A549 (cell line): ENCODE data around the gene AGTPBP1. TPM values are rescaled to one million over a fixed set of nuclear protein-coding genes. Genes with fewer than 3 reads are reported as not detected.
A peak's percentile ranks its signal among the peaks of the same experiment; 100 is the strongest.
"Not testable (repeated sequence)": the region's sequence is repeated elsewhere in the genome, so short reads cannot be mapped to it uniquely, and the experiment has no call there.

Experiments used
- ATAC-seq, 2 experiments: fragments of 200-7000 bp in 1 of 2; fragments of >200 bp in 1 of 2; cut with Nextera tagmentation in 1 of 2; cut with Tn5 transposase in 1 of 2; 3 replicates each; pipeline versions ENCODE4 v1.8.0 to v1.9.1; 2018 to 2020; ENCODE audit warnings: mild to moderate bottlenecking in 1 of 2, moderate library complexity in 1 of 2
- CTCF ChIA-PET: fragments of 300-600 bp; sonication (Branson Sonifier 250); formaldehyde crosslinking; extraction: SDS; loops from one replicate; lab custom pipeline; 2021; ENCODE audit warnings: antibody characterized with exemption, inconsistent platforms; lab: Yijun Ruan, JAX
- POLR2A ChIA-PET: fragments of 350-600 bp; formaldehyde crosslinking; extraction: SDS; loops from one replicate; lab custom pipeline; 2021; ENCODE audit warnings: antibody characterized with exemption, inconsistent platforms; lab: Yijun Ruan, JAX
- DNase-seq, 2 experiments: peaks; one replicate each; pipeline versions ENCODE4 v3.0.0 to v3.0.0-alpha.2; 2011 to 2016; ENCODE audit warnings: low read depth in 1 of 2, low spot score in 1 of 2
- FAIRE-seq: peaks from 2 replicates; lab custom pipeline; 2011; peaks lifted over from hg19 to GRCh38; lab: Jason Lieb, UNC
- H3K27ac ChIP-seq, 2 experiments: fragments of >200 bp; sonication (Bioruptor Twin); formaldehyde crosslinking; 3 replicates each; pipeline ENCODE4 v1.5.1; 2016 to 2017
- H3K4me1 ChIP-seq: fragments of >200 bp; sonication (Bioruptor Twin); formaldehyde crosslinking; 3 replicates; pipeline ENCODE4 v1.6.1; 2016
- H3K4me2 ChIP-seq: fragments of >200 bp; sonication (Bioruptor Twin); formaldehyde crosslinking; 3 replicates; pipeline ENCODE4 v1.6.1; 2016
- H3K4me3 ChIP-seq: fragments of >200 bp; sonication (Bioruptor Twin); formaldehyde crosslinking; 3 replicates; pipeline ENCODE4 v1.5.1; 2016
- H3K9me3 ChIP-seq: fragments of >200 bp; sonication (Bioruptor Twin); formaldehyde crosslinking; 3 replicates; pipeline ENCODE4 v1.6.1; 2016
- BHLHE40 ChIP-seq: IDR thresholded peaks from 2 replicates; pipeline ENCODE4 v1.6.1; 2012; ENCODE audit warnings: low read depth, low read length, inconsistent platforms
- JUN ChIP-seq, 2 experiments: fragments of >200 bp; sonication (Bioruptor Twin); formaldehyde crosslinking; IDR thresholded peaks; 2 replicates in 1 of 2; 3 replicates in 1 of 2; pipeline ENCODE4 v1.6.1; 2016 to 2017
- JUNB ChIP-seq: fragments of >200 bp; sonication (Bioruptor Twin); formaldehyde crosslinking; IDR thresholded peaks from 2 replicates; pipeline ENCODE4 v1.6.1; 2016
- MYC ChIP-seq: IDR thresholded peaks from 2 replicates; pipeline ENCODE4 v1.6.1; 2012; ENCODE audit warnings: mild to moderate bottlenecking, inconsistent platforms, low read length, improper control_type of control experiment, borderline replicate concordance
- NR3C1 ChIP-seq: fragments of >200 bp; sonication (Bioruptor Twin); formaldehyde crosslinking; IDR thresholded peaks from 3 replicates; pipeline ENCODE4 v1.6.1; 2017
- POLR2A ChIP-seq: IDR thresholded peaks from 2 replicates; pipeline ENCODE4 v1.6.1; 2012; ENCODE audit warnings: mild to moderate bottlenecking, low read length
- RAD21 ChIP-seq, 2 experiments: fragments of >200 bp in 1 of 2; sonication (Bioruptor Twin) in 1 of 2; formaldehyde crosslinking in 1 of 2; IDR thresholded peaks in 1 of 2; conservative IDR thresholded peaks in 1 of 2; 2 replicates in 1 of 2; 3 replicates in 1 of 2; pipeline ENCODE4 v1.6.1; 2012 to 2018; ENCODE audit warnings: inconsistent platforms in 1 of 2
- SMC3 ChIP-seq: fragments of >200 bp; sonication (Bioruptor Twin); formaldehyde crosslinking; IDR thresholded peaks from 3 replicates; pipeline ENCODE4 v1.6.1; 2018; ENCODE audit warnings: inconsistent platforms
- TP53 ChIP-seq: fragments of 250-450 bp; sonication (Bioruptor Pico); IDR thresholded peaks from 2 replicates; pipeline ENCODE4 v1.5.0; 2021; ENCODE audit warnings: mild to moderate bottlenecking, moderate library complexity
- ZC3H11A ChIP-seq: fragments of 450-650 bp; IDR thresholded peaks from 2 replicates; pipeline ENCODE4 v1.6.1; 2014; ENCODE audit warnings: antibody characterized with exemption, mild to moderate bottlenecking
- WGBS: methylation state at CpG from one replicate; pipeline ENCODE4 v1.1.6; 2017; ENCODE audit errors: missing lambda C conversion rate; 5-methylcytosine and 5-hydroxymethylcytosine counted together
- polyA minus RNA-seq: library from RNA; depleted of rRNA, polyadenylated mRNA; stranded (reverse); fragments of >200 nt; gene quantifications from 2 replicates; pipeline ENCODE4 v1.2.3, GENCODE V29; 2011; rRNA and poly(A)+ RNA removed
- polyA plus RNA-seq, 4 experiments: library from polyadenylated mRNA; depleted of rRNA in 3 of 4; stranded (reverse); fragments of >200 nt; fragmentation: RNase III in 1 of 4; extraction: RNeasy Plus Mini Kit Qiagen cat#74134 plus additional on column Dnase treatment in 1 of 4; gene quantifications; 2 replicates in 3 of 4; 3 replicates in 1 of 4; pipeline ENCODE4 v1.2.3, GENCODE V29; 2011 to 2017
- TF ChIP-seq, protein P1 (sequence below): fragments of 450-650 bp; IDR thresholded peaks from 2 replicates; pipeline ENCODE4 v1.6.1; 2014; ENCODE audit warnings: antibody characterized with exemption
- TF ChIP-seq, protein P2 (sequence below): IDR thresholded peaks from 2 replicates; pipeline ENCODE4 v1.6.1; 2012
- TF ChIP-seq, protein P3 (sequence below): IDR thresholded peaks from 2 replicates; pipeline ENCODE4 v1.6.1; 2012; ENCODE audit warnings: low read depth, borderline replicate concordance
- TF ChIP-seq, protein P4 (sequence below): IDR thresholded peaks from 2 replicates; pipeline ENCODE4 v1.6.1; 2012
- TF ChIP-seq, protein P5 (sequence below): fragments of >200 bp; sonication (Bioruptor Twin); formaldehyde crosslinking; IDR thresholded peaks from 3 replicates; pipeline ENCODE4 v1.6.1; 2016
- TF ChIP-seq, protein P6 (sequence below): fragments of >200 bp; sonication (Bioruptor Twin); formaldehyde crosslinking; IDR thresholded peaks from 3 replicates; pipeline ENCODE4 v1.5.1; 2016

Gene AGTPBP1, protein sequence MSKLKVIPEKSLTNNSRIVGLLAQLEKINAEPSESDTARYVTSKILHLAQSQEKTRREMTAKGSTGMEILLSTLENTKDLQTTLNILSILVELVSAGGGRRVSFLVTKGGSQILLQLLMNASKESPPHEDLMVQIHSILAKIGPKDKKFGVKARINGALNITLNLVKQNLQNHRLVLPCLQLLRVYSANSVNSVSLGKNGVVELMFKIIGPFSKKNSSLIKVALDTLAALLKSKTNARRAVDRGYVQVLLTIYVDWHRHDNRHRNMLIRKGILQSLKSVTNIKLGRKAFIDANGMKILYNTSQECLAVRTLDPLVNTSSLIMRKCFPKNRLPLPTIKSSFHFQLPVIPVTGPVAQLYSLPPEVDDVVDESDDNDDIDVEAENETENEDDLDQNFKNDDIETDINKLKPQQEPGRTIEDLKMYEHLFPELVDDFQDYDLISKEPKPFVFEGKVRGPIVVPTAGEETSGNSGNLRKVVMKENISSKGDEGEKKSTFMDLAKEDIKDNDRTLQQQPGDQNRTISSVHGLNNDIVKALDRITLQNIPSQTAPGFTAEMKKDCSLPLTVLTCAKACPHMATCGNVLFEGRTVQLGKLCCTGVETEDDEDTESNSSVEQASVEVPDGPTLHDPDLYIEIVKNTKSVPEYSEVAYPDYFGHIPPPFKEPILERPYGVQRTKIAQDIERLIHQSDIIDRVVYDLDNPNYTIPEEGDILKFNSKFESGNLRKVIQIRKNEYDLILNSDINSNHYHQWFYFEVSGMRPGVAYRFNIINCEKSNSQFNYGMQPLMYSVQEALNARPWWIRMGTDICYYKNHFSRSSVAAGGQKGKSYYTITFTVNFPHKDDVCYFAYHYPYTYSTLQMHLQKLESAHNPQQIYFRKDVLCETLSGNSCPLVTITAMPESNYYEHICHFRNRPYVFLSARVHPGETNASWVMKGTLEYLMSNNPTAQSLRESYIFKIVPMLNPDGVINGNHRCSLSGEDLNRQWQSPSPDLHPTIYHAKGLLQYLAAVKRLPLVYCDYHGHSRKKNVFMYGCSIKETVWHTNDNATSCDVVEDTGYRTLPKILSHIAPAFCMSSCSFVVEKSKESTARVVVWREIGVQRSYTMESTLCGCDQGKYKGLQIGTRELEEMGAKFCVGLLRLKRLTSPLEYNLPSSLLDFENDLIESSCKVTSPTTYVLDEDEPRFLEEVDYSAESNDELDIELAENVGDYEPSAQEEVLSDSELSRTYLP
- polyA plus RNA-seq (2011; rRNA removed): 14.1 and 18.8 TPM in 2 replicates
- polyA plus RNA-seq (2012; cell fraction: cytosol; rRNA removed): 3.2 and 3.4 TPM in 2 replicates
- polyA plus RNA-seq (2012; cell fraction: nucleus; rRNA removed): 2.1 and 3.6 TPM in 2 replicates
- 8.9 to 9.4 TPM (median 9.0 TPM) in 3 replicates for polyA plus RNA-seq (2017; fragmentation: RNase III; extraction: RNeasy Plus Mini Kit Qiagen cat#74134 plus additional on column Dnase treatment)
- 7.5 and 9.3 TPM in 2 replicates for polyA minus RNA-seq

DNA sequence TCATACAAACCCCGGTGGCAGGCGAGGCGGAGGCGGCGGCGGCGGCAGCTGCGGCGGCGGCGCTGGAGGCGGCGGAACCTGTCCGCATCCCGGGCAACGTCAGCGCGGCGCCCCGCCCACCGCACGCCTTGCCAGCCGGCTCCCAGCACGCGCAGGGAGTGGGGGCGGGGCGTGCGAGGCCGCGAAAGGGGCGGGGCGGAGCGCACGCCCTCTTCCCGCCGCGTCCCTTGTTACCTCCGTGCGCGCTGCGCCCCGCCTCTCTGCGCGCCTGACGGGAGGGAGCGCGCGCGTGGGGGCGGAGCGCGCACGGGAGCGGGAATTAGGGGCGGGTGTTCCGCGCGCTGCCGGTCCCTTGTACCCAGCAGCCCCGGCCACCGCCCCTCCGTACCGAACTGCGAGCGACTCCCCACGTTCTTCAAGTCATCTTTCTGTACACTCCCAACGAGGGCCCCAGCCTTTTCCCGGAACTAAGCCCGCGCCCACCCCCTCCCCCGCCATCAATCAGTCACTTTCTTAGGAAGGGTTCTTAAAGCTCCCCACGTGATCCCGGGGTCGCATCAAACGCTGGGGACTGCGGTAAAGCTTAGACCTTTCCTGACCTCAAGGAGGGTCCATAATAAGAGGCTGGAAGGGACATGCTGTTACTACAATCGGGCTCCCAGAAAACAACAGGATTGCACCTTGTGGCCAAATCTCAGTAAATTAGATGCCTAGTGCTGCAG lies at the start of gene AGTPBP1:
Gene AGTPBP1, minus strand, starts transcription at position 80 of the 722 bp plus-strand sequence. CDS start 29,421 bp downstream, outside the sequence.
- TF ChIP-seq, protein P1, sequence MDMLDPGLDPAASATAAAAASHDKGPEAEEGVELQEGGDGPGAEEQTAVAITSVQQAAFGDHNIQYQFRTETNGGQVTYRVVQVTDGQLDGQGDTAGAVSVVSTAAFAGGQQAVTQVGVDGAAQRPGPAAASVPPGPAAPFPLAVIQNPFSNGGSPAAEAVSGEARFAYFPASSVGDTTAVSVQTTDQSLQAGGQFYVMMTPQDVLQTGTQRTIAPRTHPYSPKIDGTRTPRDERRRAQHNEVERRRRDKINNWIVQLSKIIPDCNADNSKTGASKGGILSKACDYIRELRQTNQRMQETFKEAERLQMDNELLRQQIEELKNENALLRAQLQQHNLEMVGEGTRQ: peak; percentile 59
- TF ChIP-seq POLR2A (peak; percentile 24), BHLHE40 (peak; percentile 62; the same call in 1 of the 2 replicates), JUNB (no peak), NR3C1 (no peak), JUN (IDR thresholded peaks at IDR 0.05) (peak; percentile 68 to 69; a peak in 2 of 5 replicates), MYC (0 out of 2 replicates have a peak, but pooled peaks have one; percentile 17), TP53 (0 out of 2 replicates have a peak, but pooled peaks have one; percentile 25), ZC3H11A (no peak)
- TF ChIP-seq, protein P2, sequence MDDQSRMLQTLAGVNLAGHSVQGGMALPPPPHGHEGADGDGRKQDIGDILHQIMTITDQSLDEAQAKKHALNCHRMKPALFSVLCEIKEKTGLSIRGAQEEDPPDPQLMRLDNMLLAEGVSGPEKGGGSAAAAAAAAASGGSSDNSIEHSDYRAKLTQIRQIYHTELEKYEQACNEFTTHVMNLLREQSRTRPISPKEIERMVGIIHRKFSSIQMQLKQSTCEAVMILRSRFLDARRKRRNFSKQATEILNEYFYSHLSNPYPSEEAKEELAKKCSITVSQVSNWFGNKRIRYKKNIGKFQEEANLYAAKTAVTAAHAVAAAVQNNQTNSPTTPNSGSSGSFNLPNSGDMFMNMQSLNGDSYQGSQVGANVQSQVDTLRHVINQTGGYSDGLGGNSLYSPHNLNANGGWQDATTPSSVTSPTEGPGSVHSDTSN: no peak
- TF ChIP-seq, protein P3, sequence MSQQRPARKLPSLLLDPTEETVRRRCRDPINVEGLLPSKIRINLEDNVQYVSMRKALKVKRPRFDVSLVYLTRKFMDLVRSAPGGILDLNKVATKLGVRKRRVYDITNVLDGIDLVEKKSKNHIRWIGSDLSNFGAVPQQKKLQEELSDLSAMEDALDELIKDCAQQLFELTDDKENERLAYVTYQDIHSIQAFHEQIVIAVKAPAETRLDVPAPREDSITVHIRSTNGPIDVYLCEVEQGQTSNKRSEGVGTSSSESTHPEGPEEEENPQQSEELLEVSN: peak; percentile 70
- TF ChIP-seq, protein P4, sequence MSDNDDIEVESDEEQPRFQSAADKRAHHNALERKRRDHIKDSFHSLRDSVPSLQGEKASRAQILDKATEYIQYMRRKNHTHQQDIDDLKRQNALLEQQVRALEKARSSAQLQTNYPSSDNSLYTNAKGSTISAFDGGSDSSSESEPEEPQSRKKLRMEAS: peak; percentile 70
- TF ChIP-seq, protein P5, sequence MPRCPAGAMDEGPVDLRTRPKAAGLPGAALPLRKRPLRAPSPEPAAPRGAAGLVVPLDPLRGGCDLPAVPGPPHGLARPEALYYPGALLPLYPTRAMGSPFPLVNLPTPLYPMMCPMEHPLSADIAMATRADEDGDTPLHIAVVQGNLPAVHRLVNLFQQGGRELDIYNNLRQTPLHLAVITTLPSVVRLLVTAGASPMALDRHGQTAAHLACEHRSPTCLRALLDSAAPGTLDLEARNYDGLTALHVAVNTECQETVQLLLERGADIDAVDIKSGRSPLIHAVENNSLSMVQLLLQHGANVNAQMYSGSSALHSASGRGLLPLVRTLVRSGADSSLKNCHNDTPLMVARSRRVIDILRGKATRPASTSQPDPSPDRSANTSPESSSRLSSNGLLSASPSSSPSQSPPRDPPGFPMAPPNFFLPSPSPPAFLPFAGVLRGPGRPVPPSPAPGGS: peak; percentile 72; the same call in 1 of the 3 replicates
- Histone ChIP-seq H3K4me1 (peaks cover 38% of the 10 kb centered on the region), H3K27ac (peak within 1 kb of the TSS; percentile 90), H3K9me3 (no peaks in the 10 kb centered on the region), H3K4me2 (peak within 1 kb of the TSS; percentile 95), H3K4me3 (peak within 1 kb of the TSS; percentile 96)
- peak; percentile 64 to 93 for DNase-seq
- CTCF ChIA-PET: interaction anchor here (4.6 kb wide), 1 partner anchor 44 kb away, joined by 20 read pairs; no protein-coding TSS in a partner anchor
- peak; percentile 81 to 92 for ATAC-seq
- under 1% methylated on average over 34 of the region's 77 CpGs for WGBS
- FAIRE-seq: no peak
- POLR2A ChIA-PET: interaction anchor here (0.6 to 1.2 kb wide), 2 partner anchors 44 to 1768 kb away, joined by 3 to 5 read pairs; no protein-coding TSS in a partner anchor

DNA sequence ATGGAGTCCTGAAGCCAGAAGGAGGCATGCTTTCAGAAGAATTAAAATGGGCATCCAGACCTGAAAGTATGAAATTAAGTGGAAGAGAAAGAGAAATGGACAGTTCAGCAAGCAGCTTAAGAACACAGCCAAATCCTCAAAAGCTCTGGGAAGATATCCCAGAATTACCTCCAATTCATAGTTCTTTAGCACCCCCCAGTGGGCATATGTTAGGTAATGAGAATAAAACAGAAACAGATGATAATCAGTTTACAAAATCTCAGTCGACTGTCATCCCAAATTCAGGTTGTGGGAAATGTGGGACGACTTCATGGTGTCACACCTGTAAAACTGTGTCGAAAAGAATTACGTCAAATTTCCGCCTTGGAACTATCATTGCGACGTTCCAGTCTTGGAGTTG lies 44.4 kb upstream of the AGTPBP1 start:
- DNase-seq, POLR2A ChIA-PET, H3K4me3 ChIP-seq, H3K4me1 ChIP-seq, H3K9me3 ChIP-seq, H3K27ac ChIP-seq: not testable (repeated sequence)
- CTCF ChIA-PET: interaction anchor here (1.1 to 1.5 kb wide), 3 partner anchors 85 to 1389 kb away, joined by 4 to 5 read pairs (median 5); no protein-coding TSS in a partner anchor
- H3K4me2 ChIP-seq: peak overlapping the region; percentile 57
- peak; percentile 26; the same call in 1 of the 3 replicates for TF ChIP-seq SMC3
- TF ChIP-seq, protein P6, sequence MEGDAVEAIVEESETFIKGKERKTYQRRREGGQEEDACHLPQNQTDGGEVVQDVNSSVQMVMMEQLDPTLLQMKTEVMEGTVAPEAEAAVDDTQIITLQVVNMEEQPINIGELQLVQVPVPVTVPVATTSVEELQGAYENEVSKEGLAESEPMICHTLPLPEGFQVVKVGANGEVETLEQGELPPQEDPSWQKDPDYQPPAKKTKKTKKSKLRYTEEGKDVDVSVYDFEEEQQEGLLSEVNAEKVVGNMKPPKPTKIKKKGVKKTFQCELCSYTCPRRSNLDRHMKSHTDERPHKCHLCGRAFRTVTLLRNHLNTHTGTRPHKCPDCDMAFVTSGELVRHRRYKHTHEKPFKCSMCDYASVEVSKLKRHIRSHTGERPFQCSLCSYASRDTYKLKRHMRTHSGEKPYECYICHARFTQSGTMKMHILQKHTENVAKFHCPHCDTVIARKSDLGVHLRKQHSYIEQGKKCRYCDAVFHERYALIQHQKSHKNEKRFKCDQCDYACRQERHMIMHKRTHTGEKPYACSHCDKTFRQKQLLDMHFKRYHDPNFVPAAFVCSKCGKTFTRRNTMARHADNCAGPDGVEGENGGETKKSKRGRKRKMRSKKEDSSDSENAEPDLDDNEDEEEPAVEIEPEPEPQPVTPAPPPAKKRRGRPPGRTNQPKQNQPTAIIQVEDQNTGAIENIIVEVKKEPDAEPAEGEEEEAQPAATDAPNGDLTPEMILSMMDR: peak; percentile 34
- peak in 1 of 2 experiments; percentile 59; a peak in 3 of 5 replicates for TF ChIP-seq RAD21 (conservative IDR thresholded peaks at IDR 0.05 in 1 of 2, IDR thresholded peaks at IDR 0.05 in 1 of 2)
- FAIRE-seq (peak; percentile 100), ATAC-seq (peak; percentile 88 to 90)
- 3% methylated on average over 7 of the region's 7 CpGs for WGBS

DNA sequence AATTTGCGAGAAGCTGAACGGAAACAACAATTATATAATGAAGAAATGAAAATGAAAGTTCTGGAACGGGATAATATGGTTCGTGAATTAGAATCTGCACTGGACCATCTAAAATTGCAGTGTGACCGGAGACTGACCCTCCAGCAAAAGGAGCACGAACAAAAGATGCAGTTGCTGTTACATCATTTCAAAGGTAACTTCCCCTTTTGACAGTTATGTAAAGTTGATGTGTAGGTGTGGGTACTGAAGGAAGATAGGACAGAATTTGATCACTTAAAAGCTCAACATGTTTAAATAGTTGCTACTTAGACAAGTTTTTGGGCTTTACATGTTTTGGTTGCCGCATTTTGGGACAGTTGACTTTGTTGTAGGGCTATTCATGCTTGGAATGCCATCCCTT lies 32.1 kb upstream of the AGTPBP1 start:
- H3K9me3 ChIP-seq, H3K4me3 ChIP-seq, ATAC-seq, H3K27ac ChIP-seq, H3K4me2 ChIP-seq, POLR2A ChIA-PET, FAIRE-seq, CTCF ChIA-PET, DNase-seq, H3K4me1 ChIP-seq: not testable (repeated sequence)
- WGBS: 73% methylated on average over 7 of the region's 7 CpGs

DNA sequence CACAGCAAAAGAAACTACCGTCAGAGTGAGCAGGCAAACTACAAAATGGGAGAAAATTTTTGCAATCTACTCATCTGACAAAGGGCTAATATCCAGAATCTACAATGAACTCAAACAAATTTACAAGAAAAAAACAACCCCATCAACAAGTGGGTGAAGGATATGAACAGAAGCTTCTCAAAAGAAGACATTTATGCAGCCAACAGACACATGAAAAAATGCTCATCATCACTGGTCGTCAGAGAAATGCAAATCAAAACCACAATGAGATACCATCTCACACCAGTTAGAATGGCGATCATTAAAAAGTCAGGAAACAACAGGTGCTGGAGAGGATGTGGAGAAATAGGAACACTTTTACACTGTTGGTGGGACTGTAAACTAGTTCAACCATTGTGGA lies 20.0 kb upstream of the AGTPBP1 start:
- POLR2A ChIA-PET, H3K4me2 ChIP-seq, H3K4me3 ChIP-seq, ATAC-seq, DNase-seq, H3K27ac ChIP-seq, FAIRE-seq, H3K9me3 ChIP-seq, CTCF ChIA-PET, H3K4me1 ChIP-seq: not testable (repeated sequence)
- 40% methylated on average over 3 of the region's 3 CpGs for WGBS
